GM18499 (cell line): ENCODE measurements around the gene POC1A.

ENCODE experiments used
- ATAC-seq: cut with Tn5 transposase; IDR thresholded peaks from one replicate; pipeline ENCODE4 v1.9.1; 2021; ENCODE audit warnings: moderate number of reproducible peaks; ENCODE audit not compliant: insufficient read depth, unreplicated experiment

The POC1A gene

DNA sequence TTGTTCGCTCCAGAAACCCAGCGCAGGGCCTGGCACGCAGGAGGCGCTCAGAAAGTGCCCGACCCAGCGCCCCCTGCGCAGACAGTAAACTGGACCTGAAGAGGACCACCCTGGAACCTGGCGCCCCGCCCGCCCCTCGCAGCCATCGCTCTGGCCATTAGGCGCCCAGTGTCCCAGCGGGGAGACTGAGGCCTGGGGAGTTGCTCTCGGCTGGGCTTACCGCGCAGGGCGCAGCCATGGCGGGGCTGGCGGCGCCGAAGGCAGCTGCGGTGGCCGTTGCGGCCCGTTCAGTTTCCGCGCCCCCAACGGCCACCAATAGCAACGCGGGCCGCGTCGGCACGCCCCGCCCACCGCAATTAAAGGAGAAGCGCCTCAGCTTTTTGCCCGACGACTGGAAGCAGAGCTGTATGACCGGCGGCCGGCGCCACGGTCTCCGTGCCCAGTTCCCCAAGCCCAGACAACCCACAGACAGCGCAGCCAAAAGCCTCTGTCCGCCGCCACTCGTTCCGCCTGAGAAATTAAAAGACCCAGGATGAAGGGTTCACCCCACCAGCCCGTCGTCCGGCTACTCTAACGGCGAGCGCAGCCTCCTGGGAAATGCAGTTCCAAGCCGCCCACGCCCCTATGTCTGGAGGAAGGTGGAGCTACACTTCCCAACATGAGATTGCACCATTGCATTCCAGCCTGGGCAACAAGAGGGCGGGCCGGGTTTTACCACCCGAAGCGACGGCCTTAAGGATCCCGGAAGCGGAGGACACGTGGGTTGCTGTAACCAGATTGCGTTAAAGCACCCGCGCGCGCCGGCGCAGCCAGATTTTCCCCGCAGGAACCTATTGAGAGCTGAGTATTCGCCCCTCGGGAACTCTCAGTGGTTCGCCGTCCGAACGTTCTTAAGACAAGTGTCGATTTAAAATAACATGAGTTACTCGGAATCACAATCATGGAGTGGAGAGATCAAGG, at the start of gene POC1A:
Gene POC1A, minus strand, starts transcription at position 289 of the 960 bp plus-strand sequence. Its CDS starts 51 bp downstream, at position 238.
- ATAC-seq, result no peak

GRCh38 chr3:52203701-52204100, 49.5 kb upstream of the POC1A start:
- no peak for ATAC-seq

DNA sequence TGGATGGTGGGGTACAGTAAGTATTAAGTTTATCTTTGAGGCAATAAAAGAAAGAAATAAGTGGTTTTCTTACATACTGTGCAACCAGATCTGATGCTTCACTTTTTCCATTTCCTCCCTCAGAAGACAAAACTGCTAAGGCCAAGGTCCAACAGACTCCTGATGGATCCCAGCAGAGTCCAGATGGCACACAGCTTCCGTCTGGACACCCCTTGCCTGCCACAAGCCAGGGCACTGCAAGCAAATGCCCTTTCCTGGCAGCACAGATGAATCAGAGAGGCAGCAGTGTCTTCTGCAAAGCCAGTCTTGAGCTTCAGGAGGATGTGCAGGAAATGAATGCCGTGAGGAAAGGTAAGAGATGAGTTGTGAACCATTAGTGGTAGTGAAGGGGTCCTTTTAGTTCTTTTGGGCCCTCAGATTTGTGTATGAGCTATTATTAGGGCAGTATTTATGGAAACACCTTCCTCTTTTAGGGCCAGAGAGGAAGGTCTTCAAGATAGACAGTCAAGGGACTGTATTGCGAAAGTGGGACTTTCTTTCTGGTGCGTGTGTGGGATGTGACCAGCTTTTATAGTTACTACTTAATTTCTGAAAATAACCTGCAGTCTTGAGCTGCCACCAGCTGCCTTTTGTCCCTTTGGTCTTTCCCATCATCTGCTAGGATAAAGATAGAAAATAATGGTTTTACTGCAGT, 48.3 kb upstream of the POC1A start:
- ATAC-seq, result no peak

GRCh38 chr3:52200981-52201679, 46.9 kb upstream of the POC1A start:
- no peak for ATAC-seq

DNA sequence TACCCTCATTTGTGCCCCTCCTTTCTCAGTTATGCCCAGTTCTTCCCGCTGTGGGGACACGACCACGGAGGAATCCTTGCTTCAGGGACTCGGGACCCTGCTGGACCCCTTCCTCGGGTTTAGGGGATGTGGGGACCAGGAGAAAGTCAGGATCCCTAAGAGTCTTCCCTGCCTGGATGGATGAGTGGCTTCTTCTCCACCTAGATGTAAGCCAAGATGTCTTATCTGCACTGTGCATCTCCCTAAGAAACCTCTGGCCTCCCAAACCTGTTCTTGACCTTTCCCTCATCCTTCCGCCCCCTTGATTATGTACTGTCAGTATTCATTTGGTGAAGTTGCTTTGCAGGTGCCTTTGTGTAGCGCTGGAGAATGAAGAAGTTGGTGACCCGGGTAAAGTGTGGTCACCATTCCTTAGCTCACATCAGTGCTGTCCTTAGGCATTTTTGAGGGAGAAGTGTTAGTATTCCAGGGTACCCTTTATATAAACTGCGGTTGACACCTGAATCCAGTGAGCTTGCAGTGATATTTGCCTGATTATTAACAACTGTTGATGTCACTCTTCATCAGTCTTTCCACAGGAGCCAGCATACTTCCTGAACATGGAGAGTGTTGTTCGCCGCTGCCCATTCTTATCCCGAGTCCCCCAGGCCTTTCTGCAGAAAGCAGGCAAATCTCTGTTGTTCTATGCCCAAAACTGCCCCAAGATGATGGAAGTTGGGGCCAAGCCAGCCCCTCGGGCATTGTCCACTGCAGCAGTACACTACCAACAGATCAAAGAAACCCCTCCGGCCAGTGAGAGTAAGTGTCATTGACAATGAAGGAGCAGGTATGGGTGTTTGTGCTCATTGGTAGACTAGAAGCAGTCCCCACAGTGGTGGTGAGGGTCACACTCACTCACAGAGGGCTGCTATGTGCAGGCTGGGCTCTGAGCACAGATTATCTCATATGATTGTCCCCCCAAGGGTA, 44.7 kb upstream of the POC1A start:
- no peak for ATAC-seq

DNA sequence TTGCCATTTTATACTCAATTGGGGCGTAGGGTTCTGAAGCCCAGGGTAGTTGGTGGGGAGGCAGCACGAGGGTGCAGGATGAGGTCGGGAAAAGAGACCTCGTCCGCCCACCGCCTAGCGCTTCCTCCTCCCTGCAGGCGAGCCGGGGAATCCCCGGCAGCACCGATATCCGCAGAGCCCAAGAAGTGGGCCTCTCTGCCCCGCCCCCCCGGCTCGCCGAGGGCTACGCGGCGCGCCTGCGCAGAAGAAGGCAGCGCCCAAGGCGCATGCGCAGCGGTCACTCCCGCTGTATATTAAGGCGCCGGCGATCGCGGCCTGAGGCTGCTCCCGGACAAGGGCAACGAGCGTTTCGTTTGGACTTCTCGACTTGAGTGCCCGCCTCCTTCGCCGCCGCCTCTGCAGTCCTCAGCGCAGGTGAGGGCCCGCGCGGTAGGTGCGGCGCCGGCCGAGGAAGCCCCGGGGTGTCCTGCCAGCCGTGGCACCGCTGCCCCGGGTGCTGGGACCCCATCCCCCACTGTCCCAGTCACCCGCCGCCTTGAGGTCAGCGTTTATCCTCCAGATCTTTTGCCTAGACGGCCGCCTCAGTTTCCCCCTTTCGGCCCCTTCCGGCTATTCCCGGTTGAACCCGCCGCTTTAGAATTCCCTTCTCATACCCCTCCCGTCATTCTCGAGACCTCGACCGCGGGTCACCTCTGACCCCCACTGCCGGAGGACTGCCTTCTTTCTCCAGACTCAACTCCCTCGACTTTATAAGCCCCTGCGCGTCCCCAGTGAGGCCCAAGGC, 43.8 kb upstream of the POC1A start, which contains the start of gene ALAS1:
Gene ALAS1, plus strand, starts transcription at position 319 of the 784 bp plus-strand sequence. CDS start 1,082 bp downstream, outside the sequence.
- ATAC-seq, result peak; percentile 39

- no peak for ATAC-seq
Observed at GRCh38 chr3:52197499-52197841, 43.2 kb upstream of the POC1A start.

DNA sequence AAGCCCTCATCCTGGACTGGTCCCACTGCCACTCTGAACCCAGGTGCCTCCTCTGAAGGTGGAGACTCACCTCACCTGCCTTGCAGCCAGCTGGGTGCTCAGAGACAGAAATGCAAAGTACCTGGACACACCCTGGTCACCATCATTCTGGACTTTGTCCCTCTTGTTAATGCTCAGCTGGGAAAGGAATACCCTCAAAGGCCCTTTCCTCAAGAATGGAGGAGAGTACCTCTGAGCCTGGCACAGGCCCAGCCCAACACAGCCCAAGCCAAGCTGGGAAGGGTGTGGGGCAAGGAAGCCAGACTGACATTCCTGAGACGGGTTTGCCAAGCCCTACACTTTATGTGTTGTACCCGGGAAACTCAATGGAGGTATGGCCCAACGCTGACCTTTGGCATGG, 42.8 kb upstream of the POC1A start:
- ATAC-seq, result no peak

DNA sequence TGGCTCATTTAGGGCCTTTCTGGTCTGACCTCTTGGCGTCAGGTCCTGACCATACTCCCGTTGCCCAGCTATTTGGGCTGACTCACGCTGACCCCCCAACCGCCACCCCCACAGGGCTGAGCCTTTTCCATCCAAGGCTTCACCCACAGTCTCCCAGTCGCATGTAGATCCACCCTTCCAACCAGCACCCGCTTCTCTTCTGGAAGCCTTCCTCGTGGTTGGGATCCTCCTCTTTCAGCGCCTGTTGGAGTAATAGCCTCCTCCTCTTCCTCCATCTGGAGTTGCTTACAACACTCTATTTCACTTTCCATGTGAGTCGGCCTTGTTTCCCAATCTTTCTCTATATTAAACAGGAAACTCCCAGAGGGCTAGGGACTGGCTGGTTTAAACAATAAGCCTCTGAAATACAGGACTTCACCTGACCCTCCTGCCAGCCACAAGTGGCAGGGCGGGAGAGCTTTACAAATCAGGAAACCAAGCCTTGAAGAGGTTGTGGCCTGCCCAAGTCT, 41.7 kb upstream of the POC1A start:
- no peak for ATAC-seq

- ATAC-seq, result no peak
Observed at GRCh38 chr3:52195291-52195597, 41.0 kb upstream of the POC1A start.

GRCh38 chr3:52194485-52195290, 40.5 kb upstream of the POC1A start:
- ATAC-seq, result no peak

GRCh38 chr3:52193065-52193464, 38.8 kb upstream of the POC1A start:
- no peak for ATAC-seq

DNA sequence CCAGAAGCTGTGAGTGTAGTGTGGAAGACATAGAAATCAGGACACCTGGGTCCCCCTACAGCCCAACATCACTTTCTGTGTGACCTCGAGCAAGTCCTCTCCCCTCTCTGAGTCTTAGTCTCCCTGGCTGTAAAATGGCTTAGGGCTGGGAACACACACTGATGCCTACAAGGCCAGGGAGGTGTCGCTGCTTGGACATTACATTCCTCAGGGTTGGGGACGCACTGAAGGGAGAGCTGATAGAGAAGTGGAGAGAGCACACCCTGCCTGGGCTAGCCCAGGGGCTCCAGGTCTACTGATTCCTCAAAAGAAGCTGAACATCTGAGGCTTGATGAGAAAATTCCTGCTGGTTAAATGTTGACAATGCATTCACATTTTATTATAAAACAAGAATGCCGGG, 37.4 kb upstream of the POC1A start:
- ATAC-seq, result no peak

DNA sequence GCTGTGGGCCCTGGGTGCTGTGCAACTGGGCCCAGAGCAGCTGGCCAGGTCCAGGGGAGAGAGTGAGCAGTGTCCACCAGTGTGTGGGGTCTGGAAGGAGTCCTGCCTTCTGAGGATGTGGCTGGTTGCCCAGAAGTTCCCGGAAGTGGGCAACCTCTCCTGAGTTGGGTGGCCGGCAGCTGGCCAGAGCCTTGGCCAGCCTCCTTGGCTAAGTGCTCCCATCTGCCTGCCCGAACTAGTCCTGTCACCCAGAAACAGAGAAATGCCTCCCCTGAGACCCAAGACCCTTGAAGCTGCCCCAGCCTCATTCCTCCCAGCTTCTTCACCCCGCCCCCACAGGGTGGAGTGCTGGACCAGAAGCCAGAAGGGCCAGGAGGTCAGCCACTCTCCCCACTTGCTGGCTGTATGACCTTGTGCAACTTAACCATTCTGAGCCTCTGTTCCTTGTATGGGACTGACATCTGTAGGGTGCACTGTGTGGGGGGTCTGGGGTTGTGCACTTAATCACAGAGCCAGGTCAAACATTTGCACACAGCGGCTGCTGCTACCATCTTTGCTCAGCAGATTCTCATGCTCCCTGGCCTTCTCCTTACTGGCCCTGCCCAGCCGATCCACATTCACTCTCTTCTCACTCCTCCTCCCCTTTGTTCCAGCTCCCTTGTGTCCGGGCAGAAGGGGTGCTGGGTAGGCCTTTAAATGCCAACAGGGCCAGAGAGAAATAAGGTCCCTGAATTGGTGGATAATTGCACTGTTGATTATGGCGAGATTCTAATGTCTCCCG, 36.3 kb upstream of the POC1A start:
- ATAC-seq, result no peak

DNA sequence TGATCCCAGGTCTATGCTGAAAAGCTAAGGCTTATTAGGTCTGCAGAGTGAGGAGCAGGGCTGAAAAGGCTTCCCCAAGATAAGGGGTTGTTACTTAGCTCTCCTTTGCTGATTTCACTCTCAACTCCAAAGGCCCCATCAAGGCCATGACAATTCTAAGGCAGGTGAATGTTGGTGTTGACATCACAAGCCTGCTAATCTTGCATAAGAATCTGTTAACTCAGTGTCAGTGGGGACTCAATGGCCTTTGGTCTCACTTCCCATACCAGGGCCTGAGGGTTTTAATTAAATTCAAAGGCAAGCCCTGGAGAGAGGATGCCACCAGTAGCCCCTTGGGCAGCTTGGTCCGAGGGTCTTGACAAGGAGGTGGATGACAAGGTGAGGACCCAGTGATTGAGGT, 34.3 kb upstream of the POC1A start:
- no peak for ATAC-seq

GRCh38 chr3:52186729-52187128, 32.5 kb upstream of the POC1A start:
- no peak for ATAC-seq

DNA sequence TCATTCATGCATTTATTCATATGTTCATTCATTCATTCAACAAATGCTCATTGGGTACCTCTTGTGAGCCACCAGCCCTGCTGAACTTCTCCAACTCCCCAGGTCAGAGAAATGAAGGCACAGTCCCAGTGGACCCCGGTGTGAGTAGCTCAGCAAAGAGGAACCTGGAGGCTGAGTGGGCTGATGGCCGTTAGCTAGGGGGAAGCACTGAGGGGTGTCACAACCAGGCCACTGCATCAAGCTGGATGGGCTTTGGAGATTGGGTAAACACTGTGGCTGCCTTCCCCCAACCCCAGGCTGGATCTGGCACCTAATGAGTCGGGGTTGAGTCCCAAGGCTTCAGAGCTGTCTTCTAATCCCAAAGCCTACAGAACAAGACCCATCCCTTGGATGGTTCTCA, 31.6 kb upstream of the POC1A start:
- no peak for ATAC-seq
